ENCODE measurements around the gene APOA1. TPM values are rescaled to one million over a fixed set of nuclear protein-coding genes. Genes with fewer than 3 reads are reported as not detected.

Gene APOA1
- total and polyA plus RNA-seq, 2 donors (not counting 3 experiments of a cell fraction or from before 2014, with no cell fraction given) = not detected

GRCh38 chr11:116787786-116788486, 49.5 kb downstream of the APOA1 start, which contains the start of gene ZPR1:
TSS of gene ZPR1 (minus strand) at chr11:116788023. CDS start at chr11:116787990, 33 bp downstream.
- Histone ChIP-seq H3K4me1 (ENCODE audit: control insufficient read depth, extremely low read depth, insufficient read depth, low read length) (peaks cover 13% of the 10 kb centered on the region), H3K4me2 (ENCODE audit: insufficient read depth, low read length) (peak within 1 kb of the TSS; percentile 96), H3K9me1 (replicated peaks; ENCODE audit: control insufficient read depth, extremely low read depth, insufficient read depth, low read length) (no peaks in the 10 kb centered on the region), H3K9ac (replicated peaks; ENCODE audit: extremely low read depth, insufficient read depth, low read length) (peak within 1 kb of the TSS; percentile 88), H4K20me1 (replicated peaks; ENCODE audit: control insufficient read depth, extremely low read depth, insufficient read depth, low read length) (no peaks in the 10 kb centered on the region), H3K79me2 (ENCODE audit: control insufficient read depth, insufficient read depth, low read length) (peaks cover 15% of the 10 kb centered on the region), H3K9me3 (replicated peaks; ENCODE audit: control insufficient read depth, insufficient read depth, low read length) (no peaks in the 10 kb centered on the region), H3K27ac (ENCODE audit: insufficient read depth, low read depth, low read length) (peak within 1 kb of the TSS; percentile 52), H3K36me3 (ENCODE audit: control insufficient read depth in 2 of 2, extremely low read depth in 1 of 2, insufficient read depth in 2 of 2, low read length in 2 of 2) (peaks cover 19 to 22% of the 10 kb centered on the region in 2 experiments), H3K4me3 (replicated peaks in 1 of 3; ENCODE audit: insufficient read depth in 1 of 3, low read depth in 1 of 3, low read length in 3 of 3) (peak within 1 kb of the TSS; percentile 76 to 92 (median 88)), H3K27me3 (ENCODE audit: control insufficient read depth in 2 of 2, insufficient read depth in 2 of 2, low read length in 2 of 2) (no peaks in the 10 kb centered on the region), H2AFZ (ENCODE audit: low read depth, low read length) (peak within 1 kb of the TSS; percentile 92)
- DNase-seq (ENCODE audit: low read depth, low spot score) = peak; percentile 79
- TSS peak; percentile 98 for BruUV-seq (replicated peaks)
- intact Hi-C loops (cut with micrococcal nuclease) (loop anchor here (1.0 to 5.0 kb wide), 2 partner anchors 16 to 539 kb away; partner anchors contain the start of genes BUD13 and CEP164), dilution Hi-C loops (cut with MboI; ENCODE audit: extremely low pct_ligation_motif_present, low sequenced_read_pairs) (no loop called here)
- ChIA-PET POLR2A (interaction anchor here (0.5 to 1.4 kb wide), 5 partner anchors 68 to 413 kb away, joined by 3 to 8 read pairs (median 3); partner anchors contain the start of gene SIK3), CTCF (interaction anchor here (1.0 to 6.2 kb wide), 8 partner anchors 13 to 439 kb away, joined by 3 to 210 read pairs (median 4); no protein-coding TSS in a partner anchor)
- peak; percentile 72 for FAIRE-seq
- peak; percentile 97 for TF ChIP-seq POLR2A (IDR thresholded peaks at IDR 0.05; ENCODE audit: low read depth, low read length)
- TF ChIP-seq POLR2AphosphoS5 (IDR thresholded peaks at IDR 0.05; ENCODE audit: insufficient read depth, low read depth, low read length) = peak; percentile 96
- peak; percentile 28 for TF ChIP-seq MAX (IDR thresholded peaks at IDR 0.05; ENCODE audit: insufficient read depth, insufficient read length)
- no peak for TF ChIP-seq FOS (IDR thresholded peaks at IDR 0.05; ENCODE audit: borderline replicate concordance, insufficient read depth, low read length)

GRCh38 chr11:116787436-116787785, 50.0 kb downstream of the APOA1 start:
- H3K27me3 ChIP-seq (ENCODE audit: control insufficient read depth in 2 of 2, insufficient read depth in 2 of 2, low read length in 2 of 2) = no peaks in the 10 kb centered on the region
- dilution Hi-C loops (cut with MboI; ENCODE audit: extremely low pct_ligation_motif_present, low sequenced_read_pairs) (no loop called here), intact Hi-C loops (cut with micrococcal nuclease) (loop anchor here (5.0 kb wide), 1 partner anchor 540 kb away; the partner anchor contains the start of gene CEP164)
- BruUV-seq (replicated peaks) = no TSS peak
- no peak for TF ChIP-seq CTCF (IDR thresholded peaks at IDR 0.05; ENCODE audit: extremely low read depth in 1 of 2, insufficient read depth in 1 of 2, low read depth in 1 of 2, low read length in 2 of 2)
- TF ChIP-seq GATA2 (IDR thresholded peaks at IDR 0.05; ENCODE audit: insufficient read depth, insufficient read length, low read depth, low read length) = no peak
- no peak for TF ChIP-seq POLR2A (IDR thresholded peaks at IDR 0.05; ENCODE audit: low read depth, low read length)
- no peak for TF ChIP-seq MYC (IDR thresholded peaks at IDR 0.05; ENCODE audit: low read depth, low read length)
- no peak for TF ChIP-seq JUN (IDR thresholded peaks at IDR 0.05; ENCODE audit: borderline replicate concordance, insufficient read depth, insufficient read length, low read depth)
- no peak for TF ChIP-seq MAX (IDR thresholded peaks at IDR 0.05; ENCODE audit: insufficient read depth, insufficient read length)
- TF ChIP-seq POLR2AphosphoS5 (IDR thresholded peaks at IDR 0.05; ENCODE audit: insufficient read depth, low read depth, low read length) = no peak
- no peak for TF ChIP-seq FOS (IDR thresholded peaks at IDR 0.05; ENCODE audit: borderline replicate concordance, insufficient read depth, low read length)
- TF ChIP-seq EZH2 (IDR thresholded peaks at IDR 0.05; ENCODE audit: borderline replicate concordance, low read depth, low read length, severe bottlenecking) = no peak
- FAIRE-seq (no peak), DNase-seq (ENCODE audit: low read depth, low spot score) (no peak)
- H3K4me2 ChIP-seq (ENCODE audit: insufficient read depth, low read length) = peak overlapping the region; percentile 63
- H3K4me1 ChIP-seq (ENCODE audit: control insufficient read depth, extremely low read depth, insufficient read depth, low read length) = peaks cover 13% of the 10 kb centered on the region
- peak overlapping the region; percentile 40 for H3K27ac ChIP-seq (ENCODE audit: insufficient read depth, low read depth, low read length)
- peak overlapping the region; percentile 88 for H3K9ac ChIP-seq (replicated peaks; ENCODE audit: extremely low read depth, insufficient read depth, low read length)
- peak overlapping the region; percentile 76 to 92 (median 88) for H3K4me3 ChIP-seq (replicated peaks in 1 of 3; ENCODE audit: insufficient read depth in 1 of 3, low read depth in 1 of 3, low read length in 3 of 3)
- no peaks in the 10 kb centered on the region for H3K9me1 ChIP-seq (replicated peaks; ENCODE audit: control insufficient read depth, extremely low read depth, insufficient read depth, low read length)
- H3K79me2 ChIP-seq (ENCODE audit: control insufficient read depth, insufficient read depth, low read length) = peaks cover 15% of the 10 kb centered on the region
- no peaks in the 10 kb centered on the region for H4K20me1 ChIP-seq (replicated peaks; ENCODE audit: control insufficient read depth, extremely low read depth, insufficient read depth, low read length)
- no peaks in the 10 kb centered on the region for H3K9me3 ChIP-seq (replicated peaks; ENCODE audit: control insufficient read depth, insufficient read depth, low read length)
- ChIA-PET POLR2A (interaction anchor here (0.5 to 1.4 kb wide), 4 partner anchors 69 to 414 kb away, joined by 3 to 8 read pairs (median 3); partner anchors contain the start of gene SIK3), CTCF (interaction anchor here (1.0 to 6.2 kb wide), 8 partner anchors 13 to 440 kb away, joined by 3 to 210 read pairs (median 4); no protein-coding TSS in a partner anchor)
- peaks cover 21 to 28% of the 10 kb centered on the region in 2 experiments for H3K36me3 ChIP-seq (ENCODE audit: control insufficient read depth in 2 of 2, extremely low read depth in 1 of 2, insufficient read depth in 2 of 2, low read length in 2 of 2)
- peak overlapping the region; percentile 92 for H2AFZ ChIP-seq (ENCODE audit: low read depth, low read length)

All from endothelial cell of umbilical vein (primary cell).